Measurements from ENCODE around the gene NSUN4. TPM values are rescaled to one million over a fixed set of nuclear protein-coding genes. Genes with fewer than 3 reads are reported as not detected.

The NSUN4 gene
- total RNA-seq, 1 donor from 2014 or later = 32.7 TPM

- Mint-ChIP-seq H3K9me3 (no peaks in the 10 kb centered on the region), H3K4me3 (no peak overlapping the region), H3K27me3 (ENCODE audit: low read depth) (peaks cover 3% of the 10 kb centered on the region), H3K27ac (ENCODE audit: unreplicated experiment) (no peak overlapping the region), H3K4me1 (peaks cover 17% of the 10 kb centered on the region), H3K36me3 (ENCODE audit: low read depth) (no peaks in the 10 kb centered on the region)
- DNase-seq (ENCODE audit: low read depth, low spot score) = no peak
- no peak for TF ChIP-seq CTCF (conservative IDR thresholded peaks at IDR 0.05)
These were observed 64.6 kb downstream of the NSUN4 start for GRCh38 chr1:46405197-46405555.

- H3K36me3 Mint-ChIP-seq (ENCODE audit: low read depth) = no peaks in the 10 kb centered on the region
- no peak overlapping the region for H3K27ac Mint-ChIP-seq (ENCODE audit: unreplicated experiment)
- no peak for TF ChIP-seq CTCF (conservative IDR thresholded peaks at IDR 0.05)
- H3K4me3 Mint-ChIP-seq = no peak overlapping the region
- H3K27me3 Mint-ChIP-seq (ENCODE audit: low read depth) = no peaks in the 10 kb centered on the region
- no peaks in the 10 kb centered on the region for H3K9me3 Mint-ChIP-seq
- DNase-seq (ENCODE audit: low read depth, low spot score) = no peak
- peaks cover 17% of the 10 kb centered on the region for H3K4me1 Mint-ChIP-seq
These were observed 65.1 kb downstream of the NSUN4 start for GRCh38 chr1:46405724-46406123.

- H3K4me1 Mint-ChIP-seq = peaks cover 17% of the 10 kb centered on the region
- H3K27me3 Mint-ChIP-seq (ENCODE audit: low read depth) = no peaks in the 10 kb centered on the region
- peak overlapping the region; percentile 54 for H3K27ac Mint-ChIP-seq (ENCODE audit: unreplicated experiment)
- H3K4me3 Mint-ChIP-seq = peak overlapping the region; percentile 47
- no peak for TF ChIP-seq CTCF (conservative IDR thresholded peaks at IDR 0.05)
- H3K9me3 Mint-ChIP-seq = no peaks in the 10 kb centered on the region
- H3K36me3 Mint-ChIP-seq (ENCODE audit: low read depth) = no peaks in the 10 kb centered on the region
- no peak for DNase-seq (ENCODE audit: low read depth, low spot score)
These were observed 66.4 kb downstream of the NSUN4 start for GRCh38 chr1:46406881-46407608.

GRCh38 chr1:46407636-46408035 lies 67.0 kb downstream of the NSUN4 start:
- H3K4me3 Mint-ChIP-seq = no peak overlapping the region
- no peaks in the 10 kb centered on the region for H3K36me3 Mint-ChIP-seq (ENCODE audit: low read depth)
- DNase-seq (ENCODE audit: low read depth, low spot score) = no peak
- no peak for TF ChIP-seq CTCF (conservative IDR thresholded peaks at IDR 0.05)
- no peaks in the 10 kb centered on the region for H3K27me3 Mint-ChIP-seq (ENCODE audit: low read depth)
- H3K9me3 Mint-ChIP-seq = no peaks in the 10 kb centered on the region
- peaks cover 17% of the 10 kb centered on the region for H3K4me1 Mint-ChIP-seq
- H3K27ac Mint-ChIP-seq (ENCODE audit: unreplicated experiment) = peak overlapping the region; percentile 54

GRCh38 chr1:46408356-46409062 lies 67.9 kb downstream of the NSUN4 start:
- Mint-ChIP-seq H3K4me1 (peaks cover 17% of the 10 kb centered on the region), H3K9me3 (no peaks in the 10 kb centered on the region), H3K4me3 (no peak overlapping the region), H3K36me3 (ENCODE audit: low read depth) (no peaks in the 10 kb centered on the region), H3K27ac (ENCODE audit: unreplicated experiment) (no peak overlapping the region), H3K27me3 (ENCODE audit: low read depth) (no peaks in the 10 kb centered on the region)
- DNase-seq (ENCODE audit: low read depth, low spot score) = no peak
- TF ChIP-seq CTCF (conservative IDR thresholded peaks at IDR 0.05) = no peak

Data from neural crest cell (in vitro differentiated cells).